Progenitor cell of endocrine pancreas (in vitro differentiated cells): Measurements from ENCODE around the gene ACP6. TPM values are rescaled to one million over a fixed set of nuclear protein-coding genes. Genes with fewer than 3 reads are reported as not detected.

ENCODE experiments used
- DNase-seq: peaks from one replicate; pipeline ENCODE4 v3.0.0; 2021; ENCODE audit warnings: low spot score; ENCODE audit not compliant: unreplicated experiment
- H3K27ac Mint-ChIP-seq: 2 replicates; pipeline ENCODE4 v1.8.0; 2021; ENCODE audit warnings: mild to moderate bottlenecking, moderate library complexity, mixed read lengths
- H3K27me3 Mint-ChIP-seq: 2 replicates; pipeline ENCODE4 v1.8.0; 2021; ENCODE audit warnings: mixed read lengths
- H3K36me3 Mint-ChIP-seq: 2 replicates; pipeline ENCODE4 v1.8.0; 2022; ENCODE audit warnings: mixed read lengths; ENCODE audit not compliant: insufficient read depth
- H3K4me1 Mint-ChIP-seq: 2 replicates; pipeline ENCODE4 v1.8.0; 2021; ENCODE audit warnings: low read depth, mixed read lengths
- H3K4me3 Mint-ChIP-seq: 2 replicates; pipeline ENCODE4 v1.8.0; 2021; ENCODE audit warnings: low read depth, mild to moderate bottlenecking, moderate library complexity, mixed read lengths
- H3K9me3 Mint-ChIP-seq: 2 replicates; pipeline ENCODE4 v1.8.0; 2021; ENCODE audit warnings: low read depth, mixed read lengths
- CTCF ChIP-seq: fragments of 200-600 bp; sonication (generic); IDR thresholded peaks from one replicate; pipeline ENCODE4 v1.5.0; 2021; ENCODE audit warnings: antibody characterized with exemption, mild to moderate bottlenecking; ENCODE audit not compliant: unreplicated experiment
- total RNA-seq: library from RNA; stranded (reverse); gene quantifications from 2 replicates; pipeline ENCODE4 v1.2.1, GENCODE V29; 2021

The ACP6 gene
- total RNA-seq, 1 donor from 2014 or later, result 25.9 TPM

- DNase-seq, result no peak
- H3K27me3 Mint-ChIP-seq, result no peaks in the 10 kb centered on the region
- H3K27ac Mint-ChIP-seq, result no peak overlapping the region
- peaks cover 22% of the 10 kb centered on the region for H3K36me3 Mint-ChIP-seq
- TF ChIP-seq CTCF, result no peak
- no peak overlapping the region for H3K4me3 Mint-ChIP-seq
- H3K9me3 Mint-ChIP-seq, result no peaks in the 10 kb centered on the region
- H3K4me1 Mint-ChIP-seq, result peaks cover 31% of the 10 kb centered on the region
These were observed 44.0 kb downstream of the ACP6 start for GRCh38 chr1:147626291-147626690.

DNA sequence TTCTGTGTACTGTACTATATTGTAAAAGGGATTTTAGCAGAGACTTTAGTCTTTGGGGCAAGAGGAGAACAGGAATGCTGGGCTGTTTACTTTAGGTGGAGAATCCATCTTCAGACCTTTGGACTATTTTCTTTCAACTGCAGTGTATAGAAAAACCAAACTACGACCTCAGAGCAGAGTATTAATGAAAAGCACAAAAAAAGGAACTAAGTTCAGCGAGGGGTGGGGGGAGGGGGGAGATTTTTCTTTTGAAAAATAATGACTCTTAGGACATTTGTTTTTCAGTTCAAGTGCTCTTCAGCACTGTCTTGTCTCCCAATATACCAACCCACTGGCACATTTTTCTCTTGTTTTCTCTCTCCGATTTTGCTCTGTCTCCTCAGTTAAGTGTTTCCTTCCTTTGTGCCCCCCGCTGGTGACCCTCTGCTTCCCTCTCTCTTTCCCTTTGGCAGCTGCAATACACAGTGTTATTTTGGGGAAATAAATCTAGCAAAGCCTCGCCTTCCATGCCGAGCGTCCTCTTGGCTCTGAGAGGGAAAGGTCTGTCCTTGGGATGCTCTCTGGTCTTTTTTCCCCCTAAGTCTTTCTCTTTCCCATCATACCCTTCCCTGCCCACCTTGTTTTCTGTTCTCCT is 44.8 kb downstream of the ACP6 start:
- H3K36me3 Mint-ChIP-seq, result peaks cover 28% of the 10 kb centered on the region
- no peak for DNase-seq
- no peaks in the 10 kb centered on the region for H3K9me3 Mint-ChIP-seq
- H3K27ac Mint-ChIP-seq, result peak overlapping the region; percentile 90
- H3K4me1 Mint-ChIP-seq, result peaks cover 29% of the 10 kb centered on the region
- no peak overlapping the region for H3K4me3 Mint-ChIP-seq
- no peak for TF ChIP-seq CTCF
- H3K27me3 Mint-ChIP-seq, result no peaks in the 10 kb centered on the region

DNA sequence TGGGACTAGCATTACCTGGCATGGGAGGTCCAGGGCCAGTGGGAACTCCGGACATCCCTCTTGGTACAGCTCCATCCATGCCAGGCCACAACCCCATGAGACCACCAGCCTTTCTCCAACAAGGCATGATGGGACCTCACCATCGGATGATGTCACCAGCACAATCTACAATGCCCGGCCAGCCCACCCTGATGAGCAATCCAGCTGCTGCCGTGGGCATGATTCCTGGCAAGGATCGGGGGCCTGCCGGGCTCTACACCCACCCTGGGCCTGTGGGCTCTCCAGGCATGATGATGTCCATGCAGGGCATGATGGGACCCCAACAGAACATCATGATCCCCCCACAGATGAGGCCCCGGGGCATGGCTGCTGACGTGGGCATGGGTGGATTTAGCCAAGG is 45.8 kb downstream of the ACP6 start:
- Mint-ChIP-seq H3K4me1 (peaks cover 20% of the 10 kb centered on the region), H3K4me3 (no peak overlapping the region), H3K27me3 (no peaks in the 10 kb centered on the region), H3K36me3 (peaks cover 28% of the 10 kb centered on the region), H3K27ac (no peak overlapping the region), H3K9me3 (no peaks in the 10 kb centered on the region)
- no peak for TF ChIP-seq CTCF
- no peak for DNase-seq

- Mint-ChIP-seq H3K27ac (no peak overlapping the region), H3K4me3 (no peak overlapping the region), H3K9me3 (no peaks in the 10 kb centered on the region), H3K4me1 (peaks cover 19% of the 10 kb centered on the region), H3K36me3 (peaks cover 29% of the 10 kb centered on the region), H3K27me3 (no peaks in the 10 kb centered on the region)
- DNase-seq, result no peak
- TF ChIP-seq CTCF, result no peak
These were observed 46.3 kb downstream of the ACP6 start for GRCh38 chr1:147624011-147624410.

DNA sequence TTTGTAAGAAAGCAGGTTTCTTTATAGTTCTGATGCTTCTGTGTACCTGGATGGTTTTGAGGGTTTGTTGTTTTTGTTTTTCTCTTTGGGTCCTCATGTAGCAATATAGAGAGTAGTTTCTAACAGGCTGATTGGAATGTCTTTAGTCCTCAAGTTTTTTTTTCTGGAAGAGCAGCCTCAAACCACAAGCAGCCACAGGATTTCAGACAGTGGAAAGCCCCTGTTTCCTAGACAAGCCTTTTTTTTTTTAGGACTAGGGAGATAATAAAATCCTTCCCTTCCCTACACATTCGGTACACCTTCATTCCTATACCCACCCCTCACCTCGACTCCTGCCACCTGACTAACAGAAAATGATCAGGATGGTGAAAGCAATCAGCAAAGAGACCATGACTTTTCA is 47.6 kb downstream of the ACP6 start:
- Mint-ChIP-seq H3K27me3 (no peaks in the 10 kb centered on the region), H3K9me3 (no peaks in the 10 kb centered on the region), H3K36me3 (peaks cover 37% of the 10 kb centered on the region), H3K4me1 (peaks cover 17% of the 10 kb centered on the region), H3K27ac (no peak overlapping the region), H3K4me3 (no peak overlapping the region)
- DNase-seq, result no peak
- no peak for TF ChIP-seq CTCF
